ENCODE measurements around the gene CFL1. TPM values are rescaled to one million over a fixed set of nuclear protein-coding genes. Genes with fewer than 3 reads are reported as not detected.

CFL1 gene
- total RNA-seq (100 to 1,000 TPM; 540 to 578 TPM), polyA plus RNA-seq (1,000 to 10,000 TPM; 2,794 to 2,825 TPM)

DNA sequence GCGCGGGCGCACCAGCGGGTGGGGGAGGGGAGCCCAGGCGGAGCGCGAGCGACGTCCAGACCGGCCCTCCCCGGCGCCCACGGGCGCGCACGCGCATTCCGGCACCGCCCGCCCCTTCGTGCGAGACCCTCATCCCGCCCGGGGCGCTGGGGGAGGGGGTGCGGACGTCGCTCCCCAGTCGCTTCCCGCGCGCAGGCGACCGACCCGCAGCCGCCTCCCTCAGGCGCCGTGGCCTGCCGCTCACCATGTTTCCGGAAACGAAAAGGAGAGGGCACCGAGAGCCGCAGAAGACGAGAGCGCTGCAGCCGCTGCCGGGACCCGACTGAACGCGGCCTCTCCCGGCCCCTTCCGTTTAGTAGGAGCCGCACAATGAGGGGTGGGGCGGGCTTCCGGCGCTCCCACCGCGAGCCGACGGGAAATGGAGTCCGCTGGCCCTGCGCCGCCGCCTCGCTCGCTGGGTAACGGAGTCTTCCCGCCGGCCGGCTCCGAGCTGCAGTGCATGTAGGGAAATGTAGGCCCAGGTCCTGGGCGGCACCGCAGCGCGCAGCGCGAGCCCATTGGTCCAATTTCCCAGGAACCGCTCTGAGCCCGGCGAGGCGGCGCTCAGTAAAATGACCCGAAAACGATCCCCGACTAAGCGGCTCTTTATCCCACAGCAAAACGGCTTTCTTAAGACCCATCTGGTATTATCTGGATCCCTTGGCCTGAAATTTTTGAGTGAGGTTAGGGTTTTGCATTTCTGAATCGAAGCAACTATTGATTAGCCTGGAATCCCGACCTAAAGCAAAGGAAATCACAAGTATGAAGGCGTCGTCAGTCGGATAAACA lies at the start of gene CFL1:
Gene CFL1 (minus strand): TSS at position 328 of the 828 bp plus-strand sequence. CDS start 81 bp downstream, at position 247.
- Histone ChIP-seq H3K4me3 (ENCODE audit: low read length in 2 of 2) (peak within 1 kb of the TSS; percentile 62 to 90), H3K36me3 (ENCODE audit: insufficient read depth, low read length) (peaks cover 46% of the 10 kb centered on the region), H3K27ac (ENCODE audit: low read depth, low read length) (peak within 1 kb of the TSS; percentile 85), H3K27me3 (ENCODE audit: insufficient read depth, low read length) (no peaks in the 10 kb centered on the region), H3K4me1 (ENCODE audit: insufficient read depth, low read length) (peaks cover 63% of the 10 kb centered on the region), H3K9me3 (ENCODE audit: control insufficient read depth in 1 of 2, low read length in 2 of 2) (no peaks in the 10 kb centered on the region)
- Mint-ChIP-seq H3K36me3 (peaks cover 44 to 66% of the 10 kb centered on the region in 2 donors), H3K27ac (peak within 1 kb of the TSS; percentile 92 to 99 (median 97)), H3K9me3 (peaks cover 0 to 6% (median 0%) of the 10 kb centered on the region in 8 donors), H3K4me1 (peaks cover 35 to 76% (median 56%) of the 10 kb centered on the region in 4 donors), H3K4me3 (peak within 1 kb of the TSS; percentile 93 to 99 (median 96)), H3K27me3 (no peaks in the 10 kb centered on the region)
- POLR2A ChIA-PET (ENCODE audit: partially characterized antibody): interaction anchor here (0.6 to 8.5 kb wide), 36 partner anchors 8 to 1541 kb away, joined by 3 to 435 read pairs (median 5); partner anchors contain the start of genes BANF1, C11orf68, CCDC85B and CTSW
- CTCF ChIA-PET (ENCODE audit: partially characterized antibody): interaction anchor here (0.6 to 11.0 kb wide), 7 partner anchors 17 to 187 kb away, joined by 3 to 281 read pairs (median 3); partner anchors contain the start of genes CCDC85B, FIBP and KAT5
- intact Hi-C loops (cut with micrococcal nuclease): loop anchor here (1.0 to 10.0 kb wide), 9 partner anchors 15 to 723 kb away; partner anchors contain the start of genes BANF1, C11orf68, CCDC85B and DRAP1
- DNase-seq: peak; percentile 97 to 98 (median 97)

DNA sequence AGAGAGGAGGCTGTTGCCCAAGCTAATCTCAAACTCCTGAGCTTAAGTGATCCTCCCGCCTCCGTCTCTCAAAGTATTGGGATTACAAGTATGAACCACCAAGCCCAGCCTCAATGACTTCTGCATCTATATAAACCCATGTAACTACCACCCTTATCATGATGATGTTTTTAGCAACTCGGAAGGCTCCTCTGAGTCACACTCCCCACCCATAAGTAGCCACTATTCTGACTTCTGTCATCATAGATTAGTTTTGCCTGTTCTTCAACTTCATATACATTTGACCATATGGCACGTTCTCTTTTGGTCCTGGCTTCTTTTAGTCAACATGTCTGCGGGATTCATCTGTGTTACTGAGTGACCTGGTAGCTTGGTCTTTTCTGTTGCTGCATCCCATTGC lies 48.6 kb upstream of the CFL1 start:
- intact Hi-C loops (cut with micrococcal nuclease): no loop called here

GRCh38 chr11:65903715-65904114 lies 45.7 kb upstream of the CFL1 start:
- Histone ChIP-seq H3K36me3 (ENCODE audit: insufficient read depth, low read length) (no peaks in the 10 kb centered on the region), H3K9me3 (ENCODE audit: control insufficient read depth in 1 of 2, low read length in 2 of 2) (no peaks in the 10 kb centered on the region), H3K4me1 (ENCODE audit: insufficient read depth, low read length) (peaks cover 20% of the 10 kb centered on the region), H3K4me3 (ENCODE audit: low read length in 2 of 2) (no peak overlapping the region), H3K27me3 (ENCODE audit: insufficient read depth, low read length) (peaks cover 4% of the 10 kb centered on the region), H3K27ac (ENCODE audit: low read depth, low read length) (no peak overlapping the region)
- Mint-ChIP-seq H3K9me3 (no peaks in the 10 kb centered on the region), H3K27ac (peak overlapping the region in 3 of 7 donors; percentile 32 to 59 (median 53)), H3K27me3 (peaks cover 0 to 1% of the 10 kb centered on the region in 2 donors), H3K4me1 (peaks cover 3 to 15% (median 7%) of the 10 kb centered on the region in 4 donors), H3K4me3 (no peak overlapping the region), H3K36me3 (no peaks in the 10 kb centered on the region)
- no peak for DNase-seq
- ChIA-PET CTCF (ENCODE audit: partially characterized antibody) (interaction anchor here (11.2 kb wide), 1 partner anchor 16 kb away, joined by 162 read pairs; the partner anchor contains the start of genes CCDC85B and FIBP), POLR2A (ENCODE audit: partially characterized antibody) (no interaction called here)
- intact Hi-C loops (cut with micrococcal nuclease): no loop called here

More for the DNA sequence above, 48.6 kb upstream of the CFL1 start:
- DNase-seq: no peak
- Histone ChIP-seq H3K4me1 (ENCODE audit: insufficient read depth, low read length) (no peaks in the 10 kb centered on the region), H3K36me3 (ENCODE audit: insufficient read depth, low read length) (no peaks in the 10 kb centered on the region), H3K27me3 (ENCODE audit: insufficient read depth, low read length) (no peaks in the 10 kb centered on the region), H3K9me3 (ENCODE audit: control insufficient read depth in 1 of 2, low read length in 2 of 2) (no peaks in the 10 kb centered on the region), H3K4me3 (ENCODE audit: low read length in 2 of 2) (no peak overlapping the region), H3K27ac (ENCODE audit: low read depth, low read length) (no peak overlapping the region)
- H3K36me3 Mint-ChIP-seq: no peaks in the 10 kb centered on the region
- ChIA-PET POLR2A (ENCODE audit: partially characterized antibody) (interaction anchor here (0.6 to 1.6 kb wide), 4 partner anchors 12 to 122 kb away, joined by 3 to 5 read pairs (median 4); partner anchors contain the start of genes C11orf68, CCDC85B and DRAP1), CTCF (ENCODE audit: partially characterized antibody) (interaction anchor here (1.8 to 2.3 kb wide), 2 partner anchors 16 to 22 kb away, joined by 9 to 12 read pairs; partner anchors contain the start of gene CCDC85B)
- peaks cover 2 to 13% (median 5%) of the 10 kb centered on the region in 4 donors for H3K4me1 Mint-ChIP-seq
- H3K4me3 Mint-ChIP-seq: no peak overlapping the region
- H3K27ac Mint-ChIP-seq: no peak overlapping the region
- no peaks in the 10 kb centered on the region for H3K9me3 Mint-ChIP-seq
- peaks cover 3 to 8% of the 10 kb centered on the region in 2 donors for H3K27me3 Mint-ChIP-seq

DNA sequence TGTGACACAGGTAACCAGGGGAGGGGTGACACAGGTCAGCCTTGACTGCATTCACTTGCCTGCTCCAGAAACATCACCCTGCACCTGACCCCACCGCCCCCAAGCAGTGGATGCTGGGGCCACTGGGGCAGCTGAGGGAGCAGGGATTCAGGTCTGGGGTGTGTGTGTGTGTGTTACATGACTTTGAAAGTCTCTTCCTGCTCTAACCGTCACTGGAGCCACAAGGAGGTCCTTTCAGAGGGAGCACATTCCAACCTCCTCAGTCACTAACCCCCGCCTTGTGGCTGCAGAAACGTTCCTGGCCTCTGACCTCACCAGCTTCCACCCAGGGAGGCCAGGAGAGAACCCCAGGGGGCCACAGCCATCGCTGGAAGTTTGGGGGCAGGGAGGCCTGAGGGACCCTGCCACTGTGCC lies 45.1 kb upstream of the CFL1 start:
- H3K4me3 Mint-ChIP-seq: no peak overlapping the region
- ChIA-PET POLR2A (ENCODE audit: partially characterized antibody) (no interaction called here), CTCF (ENCODE audit: partially characterized antibody) (interaction anchor here (11.2 kb wide), 1 partner anchor 15 kb away, joined by 162 read pairs; the partner anchor contains the start of genes CCDC85B and FIBP)
- no peaks in the 10 kb centered on the region for H3K36me3 ChIP-seq (ENCODE audit: insufficient read depth, low read length)
- peaks cover 0 to 1% of the 10 kb centered on the region in 2 donors for H3K27me3 Mint-ChIP-seq
- H3K4me3 ChIP-seq (ENCODE audit: low read length in 2 of 2): no peak overlapping the region
- intact Hi-C loops (cut with micrococcal nuclease): no loop called here
- H3K36me3 Mint-ChIP-seq: no peaks in the 10 kb centered on the region
- no peaks in the 10 kb centered on the region for H3K9me3 ChIP-seq (ENCODE audit: control insufficient read depth in 1 of 2, low read length in 2 of 2)
- H3K27ac Mint-ChIP-seq: peak overlapping the region in 1 of 7 donors; percentile 59
- H3K4me1 ChIP-seq (ENCODE audit: insufficient read depth, low read length): peaks cover 21% of the 10 kb centered on the region
- H3K27me3 ChIP-seq (ENCODE audit: insufficient read depth, low read length): peaks cover 4% of the 10 kb centered on the region
- no peak overlapping the region for H3K27ac ChIP-seq (ENCODE audit: low read depth, low read length)
- DNase-seq: no peak
- H3K9me3 Mint-ChIP-seq: no peaks in the 10 kb centered on the region
- peaks cover 4 to 17% (median 7%) of the 10 kb centered on the region in 4 donors for H3K4me1 Mint-ChIP-seq

DNA sequence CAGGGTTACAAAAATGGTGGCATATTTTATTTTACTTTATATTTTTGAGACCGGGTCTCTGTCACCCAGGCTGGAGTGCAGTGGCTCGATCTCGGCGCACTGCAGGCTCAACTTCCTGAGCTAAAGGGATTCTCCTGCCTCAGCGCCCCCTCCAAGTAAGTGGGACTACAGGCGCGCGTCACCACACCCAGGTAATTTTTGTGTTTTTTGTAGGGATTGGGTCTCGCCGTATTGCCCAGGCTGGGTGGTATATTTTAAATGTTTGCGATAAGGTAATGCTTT lies 42.9 kb upstream of the CFL1 start:
- H3K4me3 ChIP-seq (ENCODE audit: low read length in 2 of 2): no peak overlapping the region
- H3K9me3 ChIP-seq (ENCODE audit: control insufficient read depth in 1 of 2, low read length in 2 of 2): no peaks in the 10 kb centered on the region
- peaks cover 21% of the 10 kb centered on the region for H3K4me1 ChIP-seq (ENCODE audit: insufficient read depth, low read length)
- peak overlapping the region; percentile 69 to 93 (median 88) for H3K27ac Mint-ChIP-seq
- ChIA-PET CTCF (ENCODE audit: partially characterized antibody) (interaction anchor here (1.1 to 11.2 kb wide), 3 partner anchors 13 to 71 kb away, joined by 3 to 162 read pairs (median 8); partner anchors contain the start of genes C11orf68, CCDC85B and FIBP), POLR2A (ENCODE audit: partially characterized antibody) (interaction anchor here (0.6 to 3.4 kb wide), 17 partner anchors 8 to 356 kb away, joined by 3 to 97 read pairs (median 4); partner anchors contain the start of genes BANF1, C11orf68, CCDC85B and CFL1)
- DNase-seq: no peak
- peaks cover 5 to 23% (median 7%) of the 10 kb centered on the region in 4 donors for H3K4me1 Mint-ChIP-seq
- peak overlapping the region; percentile 37 for H3K27ac ChIP-seq (ENCODE audit: low read depth, low read length)
- H3K4me3 Mint-ChIP-seq: peak overlapping the region in 7 of 8 donors; percentile 37 to 84 (median 64)
- no peaks in the 10 kb centered on the region for H3K9me3 Mint-ChIP-seq
- peaks cover 0 to 1% of the 10 kb centered on the region in 2 donors for H3K27me3 Mint-ChIP-seq
- no peaks in the 10 kb centered on the region for H3K36me3 Mint-ChIP-seq
- intact Hi-C loops (cut with micrococcal nuclease): loop anchor here (1.0 kb wide), 3 partner anchors 11 to 60 kb away; partner anchors contain the start of genes C11orf68, CCDC85B, DRAP1 and SART1
- H3K27me3 ChIP-seq (ENCODE audit: insufficient read depth, low read length): peaks cover 4% of the 10 kb centered on the region
- no peaks in the 10 kb centered on the region for H3K36me3 ChIP-seq (ENCODE audit: insufficient read depth, low read length)

GRCh38 chr11:65900125-65900898 lies 42.3 kb upstream of the CFL1 start, which contains the start of gene FOSL1:
Gene FOSL1 (minus strand): TSS chr11:65900388. CDS start chr11:65900339, 49 bp downstream.
- no peaks in the 10 kb centered on the region for H3K36me3 ChIP-seq (ENCODE audit: insufficient read depth, low read length)
- peaks cover 0 to 1% of the 10 kb centered on the region in 2 donors for H3K27me3 Mint-ChIP-seq
- CTCF ChIA-PET (ENCODE audit: partially characterized antibody): interaction anchor here (1.7 to 11.2 kb wide), 2 partner anchors 12 to 18 kb away, joined by 8 to 162 read pairs; partner anchors contain the start of genes C11orf68, CCDC85B and FIBP
- peak within 1 kb of the TSS; percentile 17 to 51 for H3K4me3 ChIP-seq (ENCODE audit: low read length in 2 of 2)
- H3K27ac Mint-ChIP-seq: peak within 1 kb of the TSS; percentile 69 to 93 (median 88)
- no peaks in the 10 kb centered on the region for H3K9me3 ChIP-seq (ENCODE audit: control insufficient read depth in 1 of 2, low read length in 2 of 2)
- H3K27me3 ChIP-seq (ENCODE audit: insufficient read depth, low read length): peaks cover 4% of the 10 kb centered on the region
- peaks cover 5 to 28% (median 7%) of the 10 kb centered on the region in 4 donors for H3K4me1 Mint-ChIP-seq
- peak within 1 kb of the TSS; percentile 57 to 84 (median 65) for H3K4me3 Mint-ChIP-seq
- H3K36me3 Mint-ChIP-seq: no peaks in the 10 kb centered on the region
- peak; percentile 91 to 98 (median 92) for DNase-seq
- H3K4me1 ChIP-seq (ENCODE audit: insufficient read depth, low read length): peaks cover 21% of the 10 kb centered on the region
- POLR2A ChIA-PET (ENCODE audit: partially characterized antibody): interaction anchor here (0.6 to 3.4 kb wide), 18 partner anchors 9 to 1122 kb away, joined by 3 to 97 read pairs (median 4); partner anchors contain the start of genes C11orf68, CCDC85B, CFL1 and DRAP1
- intact Hi-C loops (cut with micrococcal nuclease): loop anchor here (1.0 kb wide), 3 partner anchors 10 to 61 kb away; partner anchors contain the start of genes C11orf68, CCDC85B, DRAP1 and SART1
- H3K9me3 Mint-ChIP-seq: no peaks in the 10 kb centered on the region
- H3K27ac ChIP-seq (ENCODE audit: low read depth, low read length): peak within 1 kb of the TSS; percentile 46

Measured in CD4-positive, alpha-beta memory T cell (primary cell).